Astrocyte (in vitro differentiated cells and primary cell): ENCODE results near the gene TMEM127.

Experiments used
- EZH2 ChIP-seq: IDR thresholded peaks from 2 replicates; pipeline ENCODE4 v1.6.1; 2012; ENCODE audit warnings: mild to moderate bottlenecking, low read length, inconsistent platforms; ENCODE audit not compliant: insufficient read depth
- TF ChIP-seq, protein P1 (sequence below): IDR thresholded peaks from 2 replicates; pipeline ENCODE4 v1.5.1; 2011; ENCODE audit warnings: low read depth, mild to moderate bottlenecking, inconsistent platforms, low read length, moderate library complexity; ENCODE audit not compliant: insufficient read depth

DNA sequence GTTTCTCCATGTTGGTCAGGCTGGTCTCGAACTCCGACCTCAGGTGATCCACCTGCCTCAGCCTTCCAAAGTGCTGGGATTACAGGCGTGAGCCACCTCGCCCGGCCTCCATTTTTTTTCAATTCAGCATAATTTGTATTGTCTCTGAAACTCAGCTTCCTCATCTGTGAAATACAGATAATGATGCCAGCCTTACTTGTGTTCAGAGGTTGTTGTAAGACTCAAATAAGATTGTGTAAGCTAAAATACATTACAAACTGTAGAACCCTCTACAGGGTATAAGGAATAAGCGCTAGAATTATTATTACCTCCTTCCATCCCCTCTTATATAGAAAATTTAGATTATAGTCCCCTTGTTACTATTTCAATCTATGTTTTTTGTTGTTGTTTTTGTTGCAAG is 32.4 kb downstream of the TMEM127 start:
- TF ChIP-seq EZH2: no peak
- TF ChIP-seq, protein P1, sequence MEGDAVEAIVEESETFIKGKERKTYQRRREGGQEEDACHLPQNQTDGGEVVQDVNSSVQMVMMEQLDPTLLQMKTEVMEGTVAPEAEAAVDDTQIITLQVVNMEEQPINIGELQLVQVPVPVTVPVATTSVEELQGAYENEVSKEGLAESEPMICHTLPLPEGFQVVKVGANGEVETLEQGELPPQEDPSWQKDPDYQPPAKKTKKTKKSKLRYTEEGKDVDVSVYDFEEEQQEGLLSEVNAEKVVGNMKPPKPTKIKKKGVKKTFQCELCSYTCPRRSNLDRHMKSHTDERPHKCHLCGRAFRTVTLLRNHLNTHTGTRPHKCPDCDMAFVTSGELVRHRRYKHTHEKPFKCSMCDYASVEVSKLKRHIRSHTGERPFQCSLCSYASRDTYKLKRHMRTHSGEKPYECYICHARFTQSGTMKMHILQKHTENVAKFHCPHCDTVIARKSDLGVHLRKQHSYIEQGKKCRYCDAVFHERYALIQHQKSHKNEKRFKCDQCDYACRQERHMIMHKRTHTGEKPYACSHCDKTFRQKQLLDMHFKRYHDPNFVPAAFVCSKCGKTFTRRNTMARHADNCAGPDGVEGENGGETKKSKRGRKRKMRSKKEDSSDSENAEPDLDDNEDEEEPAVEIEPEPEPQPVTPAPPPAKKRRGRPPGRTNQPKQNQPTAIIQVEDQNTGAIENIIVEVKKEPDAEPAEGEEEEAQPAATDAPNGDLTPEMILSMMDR: no peak
